NCI-H82 treated with DMSO at 0.1 percent for 48 hours (cell line): Measurements from ENCODE around the gene GPRIN3.

Experiments
- DNase-seq: peaks from one replicate; lab custom pipeline; 2025; ENCODE audit not compliant: unreplicated experiment; lab: John Stamatoyannopoulos, UW

GPRIN3 gene

DNA sequence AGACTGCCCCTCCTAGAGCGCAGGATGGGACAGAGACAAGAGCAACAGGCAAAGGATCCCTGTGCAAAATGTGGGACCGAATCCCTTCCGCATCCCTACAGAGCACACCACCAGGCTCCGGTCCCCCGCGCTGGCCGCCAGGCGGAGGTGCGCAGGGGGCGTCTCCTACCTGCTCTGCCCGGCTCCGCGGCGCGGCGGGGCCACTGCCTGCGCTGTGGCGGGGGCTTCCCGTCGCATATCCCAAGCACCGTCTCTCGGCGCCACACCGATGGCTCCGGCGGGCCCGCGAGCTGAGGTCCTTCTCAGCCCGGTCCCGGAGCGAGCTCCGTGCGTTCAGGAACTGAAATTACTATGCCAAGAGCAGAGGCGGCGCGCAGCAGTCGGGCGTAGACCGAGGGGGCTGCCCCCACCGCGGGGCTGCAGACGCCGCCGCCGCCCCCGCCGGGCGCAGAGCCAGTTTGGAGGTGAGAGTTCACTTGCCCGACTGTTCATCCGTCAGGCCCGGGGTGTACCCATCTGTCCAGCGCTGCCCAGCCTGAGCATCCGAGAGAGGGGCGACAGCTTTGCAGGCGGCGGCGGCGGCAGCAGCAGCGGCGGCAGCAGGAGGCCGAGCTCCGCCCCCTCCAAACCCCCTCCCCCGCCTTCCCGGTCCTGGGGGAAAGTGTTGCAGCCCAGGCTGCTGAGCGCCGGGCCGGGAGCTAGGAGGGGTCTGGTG, at the start of gene GPRIN3:
GPRIN3 (minus strand) TSS at position 355 of the 715 bp plus-strand sequence. CDS start 57,690 bp downstream, outside the sequence.
- DNase-seq: no peak

DNA sequence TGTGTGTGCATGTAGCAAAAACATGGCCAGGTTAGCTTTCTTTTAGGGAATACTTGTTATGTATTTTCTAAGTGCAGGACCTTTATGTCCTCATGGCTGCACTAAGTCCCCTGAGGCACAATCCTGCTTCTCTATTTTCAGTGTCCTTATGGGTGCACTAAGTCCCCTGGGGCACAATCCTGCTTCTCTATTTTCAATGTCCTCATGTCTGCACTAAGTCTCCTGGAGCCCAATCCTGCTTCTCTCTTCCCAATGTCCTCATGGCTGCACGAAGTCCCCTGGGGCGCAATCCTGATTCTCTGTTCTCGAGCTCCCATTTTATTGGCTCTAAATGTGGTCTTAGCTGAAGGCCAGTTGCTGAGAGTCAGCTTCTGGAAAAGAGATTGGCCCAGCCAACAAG, 49.7 kb upstream of the GPRIN3 start:
- DNase-seq: no peak

- DNase-seq: peak; percentile 41
These were observed 48.5 kb upstream of the GPRIN3 start for GRCh38 chr4:89356086-89356485.

DNA sequence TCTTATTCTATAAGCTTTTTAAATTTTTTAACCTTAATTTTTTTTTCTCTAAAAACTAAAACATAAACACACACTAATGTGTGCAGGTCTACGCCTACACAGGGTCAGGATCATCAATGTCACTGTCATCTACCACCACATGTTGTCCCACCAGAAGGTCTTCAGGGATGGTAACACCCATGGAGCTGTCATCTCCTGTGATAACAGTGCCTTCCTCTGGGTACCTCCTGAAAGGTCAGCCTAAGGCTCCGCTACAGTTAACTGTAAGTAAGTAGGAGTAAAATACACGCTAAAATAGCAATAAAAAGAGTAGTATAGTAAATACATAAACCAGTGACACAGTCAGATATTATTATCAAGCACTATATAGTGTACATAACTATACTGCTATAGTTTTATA, 45.9 kb upstream of the GPRIN3 start:
- DNase-seq: no peak

- no peak for DNase-seq
These were observed 44.9 kb upstream of the GPRIN3 start for GRCh38 chr4:89352541-89352940.

DNA sequence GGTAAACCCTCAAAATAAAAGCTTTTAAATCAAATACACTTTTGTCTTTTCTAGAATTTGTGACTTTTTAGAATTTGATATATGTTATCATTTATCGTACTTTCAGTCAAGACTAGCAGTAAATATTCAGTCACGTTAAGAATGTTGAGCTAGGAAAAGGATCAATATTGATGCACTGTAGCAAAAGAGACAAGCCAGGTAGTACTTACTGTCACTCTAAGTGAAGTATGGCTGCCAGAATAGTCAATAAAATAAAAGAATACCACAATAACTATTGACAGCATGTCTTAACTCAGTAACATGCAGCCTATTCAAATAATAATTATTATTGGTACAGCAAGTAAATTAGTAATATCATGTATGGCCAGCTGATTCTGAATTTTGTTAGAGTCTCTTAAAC, 43.6 kb upstream of the GPRIN3 start:
- DNase-seq: no peak

- DNase-seq: no peak
These were observed 39.9 kb upstream of the GPRIN3 start for GRCh38 chr4:89347363-89348025.

GRCh38 chr4:89344571-89344970, 37.0 kb upstream of the GPRIN3 start:
- no peak for DNase-seq

DNA sequence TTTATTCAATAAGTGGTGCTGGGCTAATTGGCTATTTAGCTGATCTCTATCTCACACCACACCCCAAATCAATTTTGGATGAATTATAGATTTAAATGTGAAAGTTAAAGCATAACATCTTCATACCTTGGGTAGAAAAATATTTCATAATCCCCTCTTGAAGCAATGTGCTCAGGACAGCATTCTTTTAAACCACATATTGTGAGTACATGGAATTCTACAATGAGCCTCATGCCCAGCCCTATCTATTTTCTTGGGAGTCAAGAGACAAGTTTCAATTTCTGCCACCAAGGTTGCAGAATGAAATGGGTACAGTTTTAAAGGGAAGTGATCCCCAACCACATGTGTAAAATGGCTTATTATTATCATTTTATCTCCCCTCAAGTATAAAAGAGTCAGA, 30.6 kb upstream of the GPRIN3 start:
- DNase-seq: no peak

GRCh38 chr4:89337681-89338080, 30.1 kb upstream of the GPRIN3 start:
- DNase-seq: no peak

GRCh38 chr4:89336818-89337420, 29.3 kb upstream of the GPRIN3 start:
- no peak for DNase-seq

- DNase-seq: no peak
These were observed 27.2 kb upstream of the GPRIN3 start for GRCh38 chr4:89334830-89335229.

GRCh38 chr4:89334311-89334710, 26.7 kb upstream of the GPRIN3 start:
- no peak for DNase-seq

- DNase-seq: no peak
These were observed 24.3 kb upstream of the GPRIN3 start for GRCh38 chr4:89331686-89332544.

DNA sequence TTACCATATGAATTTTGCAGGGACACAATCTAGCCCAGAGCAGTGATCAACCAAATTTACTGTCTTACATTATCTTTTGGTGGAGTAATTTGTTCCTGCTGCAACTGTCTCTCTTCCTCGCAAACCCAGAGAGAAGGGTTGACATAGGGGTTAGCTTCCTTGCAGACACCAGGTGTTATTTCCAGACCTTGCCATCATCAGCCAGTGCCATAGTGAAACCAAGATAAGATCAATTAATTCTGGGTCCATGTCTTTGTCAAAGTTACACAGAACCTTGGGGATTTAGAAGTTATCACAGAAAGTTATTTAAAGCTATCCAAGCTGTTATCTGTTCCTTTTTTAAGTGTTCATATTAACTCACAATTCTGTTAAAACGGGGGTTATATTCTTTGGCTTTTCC, 23.6 kb upstream of the GPRIN3 start:
- no peak for DNase-seq

DNA sequence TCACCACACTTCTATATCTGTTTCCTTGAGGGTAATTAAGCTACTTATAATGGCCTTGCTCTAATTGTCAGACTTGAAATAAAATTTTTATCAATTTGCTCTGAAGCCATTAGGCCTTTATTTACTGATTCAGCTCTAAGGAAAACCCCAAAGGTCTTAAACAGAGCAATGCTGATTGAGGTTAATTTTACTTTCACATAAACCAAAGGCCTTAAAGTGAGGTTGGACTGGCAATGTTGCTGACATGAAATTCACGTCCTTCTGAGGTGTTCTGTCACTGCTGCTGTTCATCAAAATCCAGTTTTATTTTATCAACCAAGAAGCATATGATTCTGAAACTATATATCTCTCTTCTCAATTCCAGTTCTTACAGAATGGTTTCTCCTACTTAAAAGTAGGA, 21.7 kb upstream of the GPRIN3 start:
- DNase-seq: no peak

DNA sequence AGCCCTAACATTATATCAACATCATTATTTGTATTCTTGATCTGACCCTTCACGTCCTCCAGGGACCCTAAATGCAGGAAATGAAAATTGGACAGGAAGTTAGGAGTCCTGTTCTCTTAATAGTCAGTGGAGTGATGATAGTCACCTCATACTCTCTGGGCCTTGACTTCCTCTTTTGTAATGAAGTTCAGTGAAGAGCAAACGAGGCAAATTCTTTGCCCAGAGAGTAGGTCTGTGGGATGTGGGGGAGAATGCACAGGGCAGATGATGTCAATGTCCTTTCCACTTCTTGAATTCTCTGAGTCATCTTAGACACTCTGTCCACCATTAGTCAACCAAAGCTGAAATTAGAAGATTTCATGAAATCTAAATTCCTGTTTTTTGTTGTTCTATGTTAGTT, 17.1 kb upstream of the GPRIN3 start:
- DNase-seq: no peak

DNA sequence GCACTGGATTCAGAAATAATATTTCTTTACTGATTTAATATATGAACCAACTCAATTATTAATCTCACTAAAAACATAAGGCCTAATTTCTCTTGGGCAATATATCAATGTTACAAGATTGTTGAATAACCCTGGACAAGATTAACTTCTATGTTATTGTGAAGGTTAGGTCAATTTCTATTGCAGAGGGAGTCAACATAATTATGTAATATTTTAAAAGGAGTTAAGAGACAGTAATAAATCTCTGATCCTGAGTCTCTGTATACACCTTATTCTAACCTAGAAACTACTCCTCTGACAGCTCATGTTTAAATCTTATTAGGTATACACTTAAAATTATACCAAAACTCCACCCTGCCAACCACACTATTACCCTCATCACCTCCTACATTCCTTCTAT, 15.1 kb upstream of the GPRIN3 start:
- no peak for DNase-seq

GRCh38 chr4:89319756-89320155, 12.2 kb upstream of the GPRIN3 start:
- DNase-seq: no peak

- DNase-seq: no peak
These were observed 9.3 kb upstream of the GPRIN3 start for GRCh38 chr4:89316931-89317366.

GRCh38 chr4:89316211-89316610, 8.6 kb upstream of the GPRIN3 start:
- DNase-seq: no peak
